ENCODE measurements around the gene PCDH10.

DNA sequence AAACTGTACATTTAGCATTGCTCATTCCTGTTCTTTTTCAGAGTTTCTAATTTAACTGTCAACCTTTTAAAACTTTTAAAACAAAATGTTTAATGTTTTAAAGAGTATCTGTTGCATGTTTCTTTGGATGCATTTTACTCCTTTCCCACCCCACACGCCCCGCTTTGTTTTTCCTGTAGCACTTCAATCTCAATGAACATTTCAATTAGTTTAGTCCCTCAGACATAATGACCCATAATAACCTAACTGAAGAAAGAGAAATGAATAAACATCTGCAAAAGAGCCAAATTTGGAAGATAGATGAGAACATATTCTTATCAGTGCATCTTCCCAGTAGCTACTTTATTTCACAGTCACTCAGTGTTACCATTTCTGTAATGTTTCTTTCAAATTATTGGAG, 7.5 kb downstream of the PCDH10 start:
- TF ChIP-seq CTCF (conservative IDR thresholded peaks at IDR 0.05; ENCODE audit: low read depth, low read length) (no peak), MXI1 (IDR thresholded peaks at IDR 0.05; ENCODE audit: borderline replicate concordance, low read depth, low read length) (no peak), RCOR1 (IDR thresholded peaks at IDR 0.05; ENCODE audit: insufficient replicate concordance, low read length) (no peak), POLR2A (IDR thresholded peaks at IDR 0.05; ENCODE audit: low read depth, low read length) (no peak), CEBPB (IDR thresholded peaks at IDR 0.05; ENCODE audit: low read depth, low read length) (no peak), MAZ (IDR thresholded peaks at IDR 0.05; ENCODE audit: borderline replicate concordance, low read depth, low read length) (no peak), RAD21 (IDR thresholded peaks at IDR 0.05; ENCODE audit: low read length) (no peak), MAFK (IDR thresholded peaks at IDR 0.05; ENCODE audit: low read depth, low read length) (no peak), SMC3 (IDR thresholded peaks at IDR 0.05; ENCODE audit: low read depth, low read length) (no peak), NFE2L2 (IDR thresholded peaks at IDR 0.05; ENCODE audit: low read depth, low read length) (no peak), RFX5 (IDR thresholded peaks at IDR 0.05; ENCODE audit: low read depth, low read length) (no peak), CHD1 (IDR thresholded peaks at IDR 0.05; ENCODE audit: low read depth, low read length) (no peak)
- TF ChIP-seq, protein P1, sequence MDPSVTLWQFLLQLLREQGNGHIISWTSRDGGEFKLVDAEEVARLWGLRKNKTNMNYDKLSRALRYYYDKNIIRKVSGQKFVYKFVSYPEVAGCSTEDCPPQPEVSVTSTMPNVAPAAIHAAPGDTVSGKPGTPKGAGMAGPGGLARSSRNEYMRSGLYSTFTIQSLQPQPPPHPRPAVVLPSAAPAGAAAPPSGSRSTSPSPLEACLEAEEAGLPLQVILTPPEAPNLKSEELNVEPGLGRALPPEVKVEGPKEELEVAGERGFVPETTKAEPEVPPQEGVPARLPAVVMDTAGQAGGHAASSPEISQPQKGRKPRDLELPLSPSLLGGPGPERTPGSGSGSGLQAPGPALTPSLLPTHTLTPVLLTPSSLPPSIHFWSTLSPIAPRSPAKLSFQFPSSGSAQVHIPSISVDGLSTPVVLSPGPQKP (IDR thresholded peaks at IDR 0.05; ENCODE audit: borderline replicate concordance, low read depth, low read length), result no peak
- TF ChIP-seq, protein P2, sequence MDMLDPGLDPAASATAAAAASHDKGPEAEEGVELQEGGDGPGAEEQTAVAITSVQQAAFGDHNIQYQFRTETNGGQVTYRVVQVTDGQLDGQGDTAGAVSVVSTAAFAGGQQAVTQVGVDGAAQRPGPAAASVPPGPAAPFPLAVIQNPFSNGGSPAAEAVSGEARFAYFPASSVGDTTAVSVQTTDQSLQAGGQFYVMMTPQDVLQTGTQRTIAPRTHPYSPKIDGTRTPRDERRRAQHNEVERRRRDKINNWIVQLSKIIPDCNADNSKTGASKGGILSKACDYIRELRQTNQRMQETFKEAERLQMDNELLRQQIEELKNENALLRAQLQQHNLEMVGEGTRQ (IDR thresholded peaks at IDR 0.05; ENCODE audit: low read depth, low read length), result no peak
